Mesenchymal stem cell (in vitro differentiated cells and primary cell): ENCODE measurements around the gene FAM219A. TPM values are rescaled to one million over a fixed set of nuclear protein-coding genes. Genes with fewer than 3 reads are reported as not detected.

Experiments
- DNase-seq: peaks from one replicate; pipeline ENCODE4 v3.0.0-alpha.2; 2013
- H2AFZ ChIP-seq: one replicate; pipeline ENCODE4 v1.6.1; 2013; ENCODE audit warnings: low read depth, mild to moderate bottlenecking, control low read depth, inconsistent platforms, low read length, moderate library complexity
- H2AK5ac ChIP-seq: 2 replicates; pipeline ENCODE4 v1.6.1; 2013; ENCODE audit warnings: low read length, moderate library complexity, mild to moderate bottlenecking, inconsistent platforms; ENCODE audit not compliant: severe bottlenecking
- H2BK120ac ChIP-seq: one replicate; pipeline ENCODE4 v1.6.1; 2013; ENCODE audit warnings: low read depth, mild to moderate bottlenecking, inconsistent platforms, low read length, moderate library complexity
- H2BK12ac ChIP-seq, 2 experiments: one replicate each; pipeline ENCODE4 v1.6.1; 2013; ENCODE audit warnings: inconsistent platforms in 2 of 2, low read length in 2 of 2, mild to moderate bottlenecking in 2 of 2, moderate library complexity in 2 of 2, control low read depth in 1 of 2
- H2BK15ac ChIP-seq: one replicate; pipeline ENCODE4 v1.6.1; 2013; ENCODE audit warnings: mild to moderate bottlenecking, low read depth, inconsistent platforms; ENCODE audit not compliant: poor library complexity, severe bottlenecking
- H2BK5ac ChIP-seq: 2 replicates; pipeline ENCODE4 v1.6.1; 2013; ENCODE audit warnings: low read depth, mild to moderate bottlenecking, low read length, control low read depth, inconsistent platforms; ENCODE audit not compliant: poor library complexity, severe bottlenecking
- H3K14ac ChIP-seq, 2 experiments: one replicate each; pipeline ENCODE4 v1.6.1; 2013; ENCODE audit warnings: inconsistent platforms in 2 of 2, low read length in 2 of 2, control low read depth in 1 of 2, mild to moderate bottlenecking in 1 of 2, moderate library complexity in 1 of 2
- H3K18ac ChIP-seq, 2 experiments: one replicate each; pipeline ENCODE4 v1.6.1; 2013; ENCODE audit warnings: inconsistent platforms in 2 of 2, low read length in 2 of 2, control low read depth in 1 of 2, low read depth in 1 of 2, mild to moderate bottlenecking in 1 of 2
- H3K23ac ChIP-seq, 2 experiments: one replicate each; pipeline ENCODE4 v1.6.1; 2013; ENCODE audit warnings: inconsistent platforms in 2 of 2, low read length in 2 of 2, mild to moderate bottlenecking in 2 of 2, moderate library complexity in 2 of 2, control low read depth in 1 of 2
- H3K27ac ChIP-seq: 2 replicates; pipeline ENCODE4 v1.5.1; 2013; ENCODE audit warnings: mild to moderate bottlenecking, moderate library complexity, low read length, control low read depth, inconsistent platforms; ENCODE audit not compliant: poor library complexity, severe bottlenecking
- H3K27me3 ChIP-seq, 2 experiments: 2 replicates each; pipeline versions ENCODE4 v1.6.1 to v1.7.0; 2013; ENCODE audit warnings: low read length in 2 of 2, mild to moderate bottlenecking in 2 of 2, moderate library complexity in 2 of 2, control low read depth in 1 of 2, inconsistent platforms in 1 of 2; ENCODE audit not compliant: control insufficient read depth in 1 of 2, insufficient read depth in 1 of 2
- H3K36me3 ChIP-seq, 2 experiments: 2 replicates each; pipeline versions ENCODE4 v1.6.1 to v1.7.0; 2013; ENCODE audit warnings: low read length in 2 of 2, control low read depth in 1 of 2, inconsistent platforms in 1 of 2, low read depth in 1 of 2, mild to moderate bottlenecking in 1 of 2; ENCODE audit not compliant: insufficient read depth in 2 of 2, control insufficient read depth in 1 of 2
- H3K4ac ChIP-seq, 2 experiments: one replicate each; pipeline ENCODE4 v1.6.1; 2013; ENCODE audit warnings: inconsistent platforms in 2 of 2, low read length in 2 of 2, mild to moderate bottlenecking in 2 of 2, moderate library complexity in 2 of 2, control low read depth in 1 of 2, low read depth in 1 of 2
- H3K4me1 ChIP-seq: 2 replicates; pipeline ENCODE4 v1.6.1; 2013; ENCODE audit warnings: low read depth, low read length, control low read depth; ENCODE audit not compliant: control insufficient read depth, insufficient read depth
- H3K4me2 ChIP-seq: 2 replicates; pipeline ENCODE4 v1.6.1; 2013; ENCODE audit warnings: low read length, mild to moderate bottlenecking, inconsistent platforms; ENCODE audit not compliant: poor library complexity, severe bottlenecking
- H3K4me3 ChIP-seq, 2 experiments: 2 replicates each; pipeline versions ENCODE4 v1.5.1 to v1.7.0; 2013; ENCODE audit warnings: low read length in 2 of 2, mild to moderate bottlenecking in 2 of 2, control low read depth in 1 of 2, low read depth in 1 of 2; ENCODE audit not compliant: insufficient read depth in 1 of 2
- H3K79me1 ChIP-seq: replicated peaks from 2 replicates; pipeline ENCODE4 v1.6.1; 2013; ENCODE audit warnings: mild to moderate bottlenecking, control low read depth, low read length, inconsistent platforms; ENCODE audit not compliant: poor library complexity, severe bottlenecking
- H3K9ac ChIP-seq: 2 replicates; pipeline ENCODE4 v1.7.0; 2013; ENCODE audit warnings: mild to moderate bottlenecking, low read length, moderate library complexity
- H3K9me3 ChIP-seq: 2 replicates; pipeline ENCODE4 v1.7.0; 2013; ENCODE audit warnings: mild to moderate bottlenecking, low read length; ENCODE audit not compliant: control insufficient read depth
- H4K8ac ChIP-seq: one replicate; pipeline ENCODE4 v1.6.1; 2013; ENCODE audit warnings: inconsistent platforms, mild to moderate bottlenecking, low read length, moderate library complexity
- H4K91ac ChIP-seq: one replicate; pipeline ENCODE4 v1.6.1; 2013; ENCODE audit warnings: mild to moderate bottlenecking, low read length, inconsistent platforms
- WGBS: methylation state at CpG from one replicate; pipeline ENCODE4 v1.1.7; 2013; ENCODE audit warnings: mixed read lengths; 5-methylcytosine and 5-hydroxymethylcytosine counted together
- polyA plus RNA-seq, 2 experiments: library from polyadenylated mRNA; stranded (reverse); fragments of 200-250 nt; gene quantifications; one replicate each; pipeline ENCODE4 v1.2.3, GENCODE V29; 2013

FAM219A gene, protein sequence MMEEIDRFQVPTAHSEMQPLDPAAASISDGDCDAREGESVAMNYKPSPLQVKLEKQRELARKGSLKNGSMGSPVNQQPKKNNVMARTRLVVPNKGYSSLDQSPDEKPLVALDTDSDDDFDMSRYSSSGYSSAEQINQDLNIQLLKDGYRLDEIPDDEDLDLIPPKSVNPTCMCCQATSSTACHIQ
- polyA plus RNA-seq (2013, experiment 1 of 2) = 13.8 TPM
- 14.0 TPM for polyA plus RNA-seq (2013, experiment 2 of 2)

DNA sequence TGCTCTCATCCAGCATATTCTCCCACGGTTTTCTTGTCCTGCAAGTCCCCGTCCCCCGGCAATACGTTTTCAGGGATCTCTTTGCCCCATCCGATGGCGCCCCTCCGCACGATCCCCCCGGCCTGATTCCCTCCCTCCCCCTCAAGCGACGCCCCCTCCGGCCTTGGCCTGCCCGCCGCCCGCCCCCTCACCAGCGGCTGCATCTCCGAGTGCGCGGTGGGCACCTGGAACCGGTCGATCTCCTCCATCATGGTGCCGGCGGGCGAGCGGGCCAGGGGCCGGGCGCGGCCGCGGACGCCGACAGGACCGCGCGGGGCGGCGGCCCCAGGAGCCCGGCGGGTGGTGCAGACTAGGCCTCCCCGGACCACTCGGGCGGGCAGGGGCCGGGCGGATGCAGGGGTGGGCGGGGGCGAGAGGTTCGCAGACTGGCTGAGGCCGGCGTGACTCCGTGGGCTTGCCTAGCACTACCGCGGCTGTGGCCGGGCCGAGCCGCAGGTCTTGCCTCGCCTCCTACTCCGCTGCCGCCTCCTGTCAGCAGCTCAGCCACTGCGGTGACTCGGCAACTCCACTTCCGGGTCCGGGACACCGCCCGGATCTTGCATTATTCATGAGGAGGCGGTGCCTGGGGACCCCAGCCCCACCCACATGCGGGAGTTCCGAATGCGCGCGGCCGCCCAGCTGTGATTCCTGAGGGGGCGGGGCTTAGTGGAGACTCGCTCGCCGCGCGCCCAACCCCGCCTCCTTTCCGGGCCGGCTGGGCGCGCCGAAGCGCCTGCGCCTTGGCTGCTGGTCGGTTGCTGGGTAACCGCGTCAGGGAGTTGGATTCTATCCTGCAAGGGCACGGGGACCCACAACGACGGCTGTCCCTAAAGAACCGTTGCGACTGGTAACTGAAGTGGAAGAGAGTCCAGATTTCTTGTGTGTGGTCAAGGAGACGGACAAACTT is at the start of gene FAM219A, which contains the start of gene DNAI1:
FAM219A (minus strand) TSS at position 558 of the 946 bp plus-strand sequence; CDS start at position 251, 307 bp downstream.
DNAI1 (plus strand) TSS at position 793 of the 946 bp plus-strand sequence. CDS start 201 bp downstream, outside the sequence.
- H4K91ac ChIP-seq = peak within 1 kb of the TSS; percentile 57
- peak within 1 kb of the TSS in 1 of 2 experiments; percentile 63 for H3K4ac ChIP-seq
- peaks cover 0 to 23% of the 10 kb centered on the region in 2 experiments for H3K27me3 ChIP-seq
- peak within 1 kb of the TSS; percentile 72 for H2AFZ ChIP-seq
- peak within 1 kb of the TSS in 1 of 2 experiments; percentile 94 for H3K14ac ChIP-seq
- H3K18ac ChIP-seq = peak within 1 kb of the TSS; percentile 71 to 86
- H2BK5ac ChIP-seq = no peak within 1 kb of the TSS
- H3K36me3 ChIP-seq = no peaks in the 10 kb centered on the region
- H2BK120ac ChIP-seq = peak within 1 kb of the TSS; percentile 13
- peaks cover 9% of the 10 kb centered on the region for H3K4me1 ChIP-seq
- H2BK12ac ChIP-seq = peak within 1 kb of the TSS in 1 of 2 experiments; percentile 47
- peak within 1 kb of the TSS; percentile 94 for H3K9ac ChIP-seq
- peak; percentile 98 for DNase-seq
- H2AK5ac ChIP-seq = no peak within 1 kb of the TSS
- H4K8ac ChIP-seq = peak within 1 kb of the TSS; percentile 76
- H3K79me1 ChIP-seq = peaks cover 15% of the 10 kb centered on the region
- H3K9me3 ChIP-seq = no peaks in the 10 kb centered on the region
- peak within 1 kb of the TSS; percentile 83 to 91 for H3K4me3 ChIP-seq
- H3K4me2 ChIP-seq = peak within 1 kb of the TSS; percentile 74
- no peak within 1 kb of the TSS for H2BK15ac ChIP-seq
- H3K27ac ChIP-seq = peak within 1 kb of the TSS; percentile 37
- H3K23ac ChIP-seq = peak within 1 kb of the TSS in 1 of 2 experiments; percentile 60
- WGBS = under 1% methylated on average over 73 of the region's 94 CpGs

DNA sequence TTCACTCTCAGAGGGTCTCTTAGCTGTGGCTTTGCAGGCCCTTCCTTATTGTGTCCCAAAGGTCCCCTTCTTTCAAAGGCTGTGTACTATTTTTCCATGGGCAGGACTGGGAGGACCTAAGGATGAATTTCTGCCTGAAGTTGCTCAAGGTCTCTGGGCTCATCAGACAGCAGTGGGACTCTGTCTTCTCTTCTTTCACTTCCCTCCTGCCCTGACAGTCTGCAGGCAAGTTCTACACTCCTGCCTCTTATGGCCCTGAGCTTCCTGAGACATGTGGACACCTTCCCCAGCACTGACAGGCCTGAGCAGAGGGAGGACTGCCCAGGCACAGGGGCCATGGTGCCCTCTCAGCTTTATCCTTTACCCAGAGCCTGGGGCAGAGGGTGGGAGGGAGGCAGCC is 49.6 kb upstream of the FAM219A start:
- Histone ChIP-seq H2BK12ac (no peak overlapping the region), H3K9ac (no peak overlapping the region), H3K18ac (no peak overlapping the region), H3K4ac (no peak overlapping the region), H2BK5ac (no peak overlapping the region), H3K36me3 (no peaks in the 10 kb centered on the region), H3K27me3 (peaks cover 23 to 95% of the 10 kb centered on the region in 2 experiments), H3K79me1 (no peaks in the 10 kb centered on the region), H3K23ac (no peak overlapping the region), H3K4me1 (no peaks in the 10 kb centered on the region), H3K4me2 (no peak overlapping the region), H4K8ac (no peak overlapping the region), H4K91ac (no peak overlapping the region), H2BK120ac (no peak overlapping the region), H3K14ac (peak overlapping the region in 1 of 2 experiments; percentile 66), H3K9me3 (no peaks in the 10 kb centered on the region), H2AK5ac (no peak overlapping the region), H2BK15ac (no peak overlapping the region), H2AFZ (no peak overlapping the region), H3K27ac (no peak overlapping the region), H3K4me3 (no peak overlapping the region)
- DNase-seq = no peak

DNA sequence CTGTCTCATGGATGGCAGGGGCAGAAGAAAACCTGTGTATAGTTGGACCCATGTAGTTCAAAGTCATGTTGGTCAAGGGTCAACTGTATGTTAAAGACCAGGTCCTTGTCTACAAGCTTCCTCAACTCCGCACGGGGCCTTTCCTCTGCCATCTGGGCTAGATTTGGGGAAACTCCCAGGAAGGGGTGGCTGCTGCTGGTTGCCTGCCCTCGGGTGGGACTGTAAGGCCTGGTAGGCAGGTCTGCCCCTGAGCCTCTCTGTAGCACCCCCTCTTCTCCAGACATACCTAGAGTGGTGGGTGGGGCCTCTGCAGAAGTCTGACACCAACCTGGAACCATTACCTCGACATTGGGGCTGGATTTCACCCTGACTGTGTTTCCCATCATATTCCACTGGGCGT is 49.2 kb upstream of the FAM219A start:
- H3K9me3 ChIP-seq = no peaks in the 10 kb centered on the region
- H3K18ac ChIP-seq = no peak overlapping the region
- H4K8ac ChIP-seq = no peak overlapping the region
- H2AK5ac ChIP-seq = no peak overlapping the region
- no peak overlapping the region for H3K27ac ChIP-seq
- no peak overlapping the region for H4K91ac ChIP-seq
- no peak overlapping the region for H3K4me2 ChIP-seq
- H2BK120ac ChIP-seq = no peak overlapping the region
- no peak overlapping the region for H2BK5ac ChIP-seq
- no peaks in the 10 kb centered on the region for H3K36me3 ChIP-seq
- H3K23ac ChIP-seq = no peak overlapping the region
- H3K79me1 ChIP-seq = no peaks in the 10 kb centered on the region
- H3K9ac ChIP-seq = no peak overlapping the region
- no peak overlapping the region for H2BK12ac ChIP-seq
- no peak for DNase-seq
- no peak overlapping the region for H2BK15ac ChIP-seq
- H3K4me3 ChIP-seq = no peak overlapping the region
- 86% methylated on average over 5 of the region's 5 CpGs for WGBS
- no peak overlapping the region for H3K4ac ChIP-seq
- H3K27me3 ChIP-seq = peaks cover 23 to 95% of the 10 kb centered on the region in 2 experiments
- no peaks in the 10 kb centered on the region for H3K4me1 ChIP-seq
- H3K14ac ChIP-seq = no peak overlapping the region
- no peak overlapping the region for H2AFZ ChIP-seq

DNA sequence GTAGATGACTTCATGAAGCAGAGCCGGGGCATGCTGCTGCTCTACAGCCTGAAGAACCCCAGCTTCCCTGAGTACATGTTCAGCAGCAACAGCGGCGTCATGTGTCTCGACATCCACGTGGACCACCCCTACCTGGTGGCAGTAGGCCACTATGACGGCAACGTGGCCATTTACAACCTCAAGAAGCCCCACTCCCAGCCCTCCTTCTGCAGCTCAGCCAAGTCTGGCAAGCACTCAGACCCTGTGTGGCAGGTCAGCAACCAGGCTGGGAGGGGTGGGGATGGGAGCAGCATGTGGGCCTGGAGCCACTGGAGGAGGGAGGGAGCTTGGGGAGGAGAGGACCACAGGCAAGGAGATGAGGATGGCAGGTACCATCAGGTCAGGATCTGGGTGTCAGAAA is 48.3 kb upstream of the FAM219A start:
- no peak overlapping the region for H3K27ac ChIP-seq
- no peaks in the 10 kb centered on the region for H3K79me1 ChIP-seq
- H3K36me3 ChIP-seq = no peaks in the 10 kb centered on the region
- peak overlapping the region in 1 of 2 experiments; percentile 9 for H3K23ac ChIP-seq
- no peaks in the 10 kb centered on the region for H3K9me3 ChIP-seq
- no peak overlapping the region for H2AFZ ChIP-seq
- DNase-seq = no peak
- H3K4me2 ChIP-seq = no peak overlapping the region
- H3K9ac ChIP-seq = no peak overlapping the region
- H3K18ac ChIP-seq = no peak overlapping the region
- no peaks in the 10 kb centered on the region for H3K4me1 ChIP-seq
- WGBS = 95% methylated on average over 7 of the region's 7 CpGs
- no peak overlapping the region for H4K91ac ChIP-seq
- peaks cover 18 to 94% of the 10 kb centered on the region in 2 experiments for H3K27me3 ChIP-seq
- no peak overlapping the region for H4K8ac ChIP-seq
- no peak overlapping the region for H2BK15ac ChIP-seq
- H2BK12ac ChIP-seq = no peak overlapping the region
- no peak overlapping the region for H2BK5ac ChIP-seq
- no peak overlapping the region for H3K4me3 ChIP-seq
- H2AK5ac ChIP-seq = no peak overlapping the region
- peak overlapping the region in 1 of 2 experiments; percentile 7 for H3K14ac ChIP-seq
- H3K4ac ChIP-seq = no peak overlapping the region
- no peak overlapping the region for H2BK120ac ChIP-seq
